ENCODE data around the gene SEMA3D. TPM values are rescaled to one million over a fixed set of nuclear protein-coding genes. Genes with fewer than 3 reads are reported as not detected.

Gene SEMA3D
- total RNA-seq, 1 donor: 0.72 TPM

GRCh38 chr7:85006754-85007153 lies 180.1 kb downstream of the SEMA3D start:
- Histone ChIP-seq H3K36me3 (ENCODE audit: insufficient read depth, low read length) (no peaks in the 10 kb centered on the region), H3K27ac (ENCODE audit: low read depth, low read length) (no peak overlapping the region), H3K4me2 (ENCODE audit: insufficient read depth, low read length) (no peak overlapping the region), H3K4me3 (ENCODE audit: insufficient read depth, low read length) (no peak overlapping the region), H3K9me3 (ENCODE audit: low read depth, low read length) (no peaks in the 10 kb centered on the region), H4K20me1 (ENCODE audit: insufficient read depth, low read length) (no peaks in the 10 kb centered on the region), H3K27me3 (ENCODE audit: insufficient read depth, low read length) (no peaks in the 10 kb centered on the region), H3K79me2 (ENCODE audit: insufficient read depth, low read length) (no peaks in the 10 kb centered on the region), H3K4me1 (ENCODE audit: insufficient read depth, low read length) (no peaks in the 10 kb centered on the region), H2AFZ (ENCODE audit: low read length) (no peak overlapping the region)
- no peak for DNase-seq (ENCODE audit: insufficient read length, low spot score, missing footprints)
- no peak for TF ChIP-seq CTCF (IDR thresholded peaks at IDR 0.05; ENCODE audit: extremely low read depth, low read depth, low read length)

GRCh38 chr7:85004402-85004801 lies 182.5 kb downstream of the SEMA3D start:
- no peaks in the 10 kb centered on the region for H3K36me3 ChIP-seq (ENCODE audit: insufficient read depth, low read length)
- H3K4me1 ChIP-seq (ENCODE audit: insufficient read depth, low read length): no peaks in the 10 kb centered on the region
- no peaks in the 10 kb centered on the region for H3K9me3 ChIP-seq (ENCODE audit: low read depth, low read length)
- H3K27me3 ChIP-seq (ENCODE audit: insufficient read depth, low read length): no peaks in the 10 kb centered on the region
- no peak overlapping the region for H3K4me3 ChIP-seq (ENCODE audit: insufficient read depth, low read length)
- H3K79me2 ChIP-seq (ENCODE audit: insufficient read depth, low read length): no peaks in the 10 kb centered on the region
- H2AFZ ChIP-seq (ENCODE audit: low read length): peak overlapping the region; percentile 15
- H3K4me2 ChIP-seq (ENCODE audit: insufficient read depth, low read length): no peak overlapping the region
- no peak for TF ChIP-seq CTCF (IDR thresholded peaks at IDR 0.05; ENCODE audit: extremely low read depth, low read depth, low read length)
- H3K27ac ChIP-seq (ENCODE audit: low read depth, low read length): no peak overlapping the region
- no peaks in the 10 kb centered on the region for H4K20me1 ChIP-seq (ENCODE audit: insufficient read depth, low read length)
- no peak for DNase-seq (ENCODE audit: insufficient read length, low spot score, missing footprints)

- Histone ChIP-seq H3K36me3 (ENCODE audit: insufficient read depth, low read length) (no peaks in the 10 kb centered on the region), H3K27me3 (ENCODE audit: insufficient read depth, low read length) (no peaks in the 10 kb centered on the region), H3K4me1 (ENCODE audit: insufficient read depth, low read length) (no peaks in the 10 kb centered on the region), H3K27ac (ENCODE audit: low read depth, low read length) (no peak overlapping the region), H3K4me2 (ENCODE audit: insufficient read depth, low read length) (no peak overlapping the region), H4K20me1 (ENCODE audit: insufficient read depth, low read length) (no peaks in the 10 kb centered on the region), H3K79me2 (ENCODE audit: insufficient read depth, low read length) (no peaks in the 10 kb centered on the region), H3K4me3 (ENCODE audit: insufficient read depth, low read length) (no peak overlapping the region), H3K9me3 (ENCODE audit: low read depth, low read length) (no peaks in the 10 kb centered on the region), H2AFZ (ENCODE audit: low read length) (no peak overlapping the region)
- DNase-seq (ENCODE audit: insufficient read length, low spot score, missing footprints): no peak
- no peak for TF ChIP-seq CTCF (IDR thresholded peaks at IDR 0.05; ENCODE audit: extremely low read depth, low read depth, low read length)
Measured at GRCh38 chr7:85001495-85002345, 185.1 kb downstream of the SEMA3D start.

- Histone ChIP-seq H3K27me3 (ENCODE audit: insufficient read depth, low read length) (no peaks in the 10 kb centered on the region), H3K4me2 (ENCODE audit: insufficient read depth, low read length) (no peak overlapping the region), H3K4me1 (ENCODE audit: insufficient read depth, low read length) (no peaks in the 10 kb centered on the region), H2AFZ (ENCODE audit: low read length) (no peak overlapping the region), H4K20me1 (ENCODE audit: insufficient read depth, low read length) (no peaks in the 10 kb centered on the region), H3K27ac (ENCODE audit: low read depth, low read length) (no peak overlapping the region), H3K4me3 (ENCODE audit: insufficient read depth, low read length) (no peak overlapping the region), H3K79me2 (ENCODE audit: insufficient read depth, low read length) (no peaks in the 10 kb centered on the region), H3K36me3 (ENCODE audit: insufficient read depth, low read length) (no peaks in the 10 kb centered on the region), H3K9me3 (ENCODE audit: low read depth, low read length) (no peaks in the 10 kb centered on the region)
- DNase-seq (ENCODE audit: insufficient read length, low spot score, missing footprints): no peak
- no peak for TF ChIP-seq CTCF (IDR thresholded peaks at IDR 0.05; ENCODE audit: extremely low read depth, low read depth, low read length)
Measured at GRCh38 chr7:85000735-85001350, 186.0 kb downstream of the SEMA3D start.
